ENCODE data around the gene MCU.

The MCU gene

GRCh38 chr10:72690071-72690755 lies 1.7 kb upstream of the MCU start:
- TF ChIP-seq CTCF (IDR thresholded peaks at IDR 0.05), result no peak

- no peak for TF ChIP-seq CTCF (IDR thresholded peaks at IDR 0.05)
These were observed 477 bp upstream of the MCU start for GRCh38 chr10:72691470-72691862.

- no peak for TF ChIP-seq CTCF (IDR thresholded peaks at IDR 0.05)
These were observed 726 bp downstream of the MCU start for GRCh38 chr10:72692744-72692993.

- TF ChIP-seq CTCF (IDR thresholded peaks at IDR 0.05), result no peak
These were observed 1.2 kb downstream of the MCU start for GRCh38 chr10:72692994-72693781.

GRCh38 chr10:72694476-72695369 lies 2.8 kb downstream of the MCU start:
- TF ChIP-seq CTCF (IDR thresholded peaks at IDR 0.05), result peak; percentile 48; the same call in 1 of the 2 replicates

GRCh38 chr10:72695496-72695895 lies 3.6 kb downstream of the MCU start:
- TF ChIP-seq CTCF (IDR thresholded peaks at IDR 0.05), result no peak

GRCh38 chr10:72697716-72698115 lies 5.8 kb downstream of the MCU start:
- no peak for TF ChIP-seq CTCF (IDR thresholded peaks at IDR 0.05)
